Heart left ventricle (tissue), 13 donors: ENCODE results near the gene NPL.

Experiments used
- CTCF ChIP-seq, 12 donors: fragments of 200-600 bp; sonication (generic) in 4 of 12; IDR thresholded peaks; one replicate each; pipeline versions ENCODE4 v1.5.0 to v1.8.0; 2018 to 2022; ENCODE audit warnings: antibody characterized with exemption in 12 of 12, mild to moderate bottlenecking in 5 of 12
- POLR2A ChIP-seq, 2 donors: fragments of 450-650 bp; IDR thresholded peaks; one replicate each; pipeline ENCODE4 v1.6.1; 2017; ENCODE audit warnings: antibody characterized with exemption in 2 of 2, mild to moderate bottlenecking in 2 of 2, moderate library complexity in 2 of 2
- donor health status: ischemic (EF 13 %, LVEDD 7.1; RV severe dilation, severe dysfunction).
- donor health status: DM: no; HTN: yes; CAD: no.
- donor health status: DM: no; HTN: no; CAD: no.
- donor health status: ischemic (EF 25% LVEDD 6.9; RV normal size, moderate dysfunction).
- donor health status: ischemic (EF 25% LVEDD 5.7; RV mildly dilated, moderate dysfunction).
- donor health status: ischemic (EF 35%, LVEDD 5.7; RV mildly dilated, moderate dysfunction).
- donor health status: nonischemic (EF 11% LVEDD 7.7; RV severe dilation, severe dysfunction).
- donor health status: DM: yes; HTN: yes; CAD: no.
- donor health status: PGD.
- donor health status: ischemic (EF 29% LVEDD 5.4; RV normal size, mild dysfunction).
- donor health status: nonischemic (EF 23%, LVEDD 6.1; RV moderate dilation, normal function).

GRCh38 chr1:182863940-182864339 is 74.4 kb downstream of the NPL start:
- TF ChIP-seq POLR2A (IDR thresholded peaks at IDR 0.05) (no peak), CTCF (IDR thresholded peaks at IDR 0.05) (no peak)
